HG02610 (cell line): ENCODE results near the gene ATP10A.

Experiments used
- ATAC-seq: cut with Tn5 transposase; IDR thresholded peaks from one replicate; pipeline ENCODE4 v1.9.1; 2021; ENCODE audit warnings: mild to moderate bottlenecking, moderate library complexity; ENCODE audit not compliant: unreplicated experiment

Gene ATP10A

GRCh38 chr15:25797035-25797434 is 66.1 kb downstream of the ATP10A start:
- no peak for ATAC-seq

- no peak for ATAC-seq
Measured at GRCh38 chr15:25796395-25796794, 66.7 kb downstream of the ATP10A start.

GRCh38 chr15:25795712-25796111 is 67.4 kb downstream of the ATP10A start:
- ATAC-seq = no peak

- ATAC-seq = no peak
Measured at GRCh38 chr15:25795061-25795460, 68.1 kb downstream of the ATP10A start.

GRCh38 chr15:25793354-25794050 is 69.6 kb downstream of the ATP10A start:
- peak; percentile 79 for ATAC-seq

GRCh38 chr15:25792128-25792527 is 71.0 kb downstream of the ATP10A start:
- ATAC-seq = no peak

- no peak for ATAC-seq
Measured at GRCh38 chr15:25790000-25790660, 73.0 kb downstream of the ATP10A start.

- ATAC-seq = no peak
Measured at GRCh38 chr15:25789616-25789999, 73.5 kb downstream of the ATP10A start.

- no peak for ATAC-seq
Measured at GRCh38 chr15:25789211-25789610, 73.9 kb downstream of the ATP10A start.

- ATAC-seq = no peak
Measured at GRCh38 chr15:25787855-25788520, 75.1 kb downstream of the ATP10A start.

- no peak for ATAC-seq
Measured at GRCh38 chr15:25787381-25787780, 75.7 kb downstream of the ATP10A start.

- ATAC-seq = no peak
Measured at GRCh38 chr15:25786040-25786439, 77.1 kb downstream of the ATP10A start.

GRCh38 chr15:25785641-25786025 is 77.5 kb downstream of the ATP10A start:
- ATAC-seq = no peak

GRCh38 chr15:25784876-25785640 is 78.1 kb downstream of the ATP10A start:
- no peak for ATAC-seq

GRCh38 chr15:25783607-25784540 is 79.3 kb downstream of the ATP10A start:
- ATAC-seq = no peak

GRCh38 chr15:25783134-25783533 is 80.0 kb downstream of the ATP10A start:
- ATAC-seq = no peak

GRCh38 chr15:25780479-25781255 is 82.5 kb downstream of the ATP10A start:
- ATAC-seq = no peak

- ATAC-seq = no peak
Measured at GRCh38 chr15:25778161-25778560, 85.0 kb downstream of the ATP10A start.

GRCh38 chr15:25777037-25777436 is 86.1 kb downstream of the ATP10A start:
- no peak for ATAC-seq
